ENCODE measurements around the gene SLC9B1. TPM values are rescaled to one million over a fixed set of nuclear protein-coding genes. Genes with fewer than 3 reads are reported as not detected.
"Not testable (repeated sequence)": the region's sequence is repeated elsewhere in the genome, so short reads cannot be mapped to it uniquely, and the experiment has no call there.

SLC9B1 gene
- total RNA-seq, 2 experiments from 2014 or later: 2.0 to 3.5 TPM

DNA sequence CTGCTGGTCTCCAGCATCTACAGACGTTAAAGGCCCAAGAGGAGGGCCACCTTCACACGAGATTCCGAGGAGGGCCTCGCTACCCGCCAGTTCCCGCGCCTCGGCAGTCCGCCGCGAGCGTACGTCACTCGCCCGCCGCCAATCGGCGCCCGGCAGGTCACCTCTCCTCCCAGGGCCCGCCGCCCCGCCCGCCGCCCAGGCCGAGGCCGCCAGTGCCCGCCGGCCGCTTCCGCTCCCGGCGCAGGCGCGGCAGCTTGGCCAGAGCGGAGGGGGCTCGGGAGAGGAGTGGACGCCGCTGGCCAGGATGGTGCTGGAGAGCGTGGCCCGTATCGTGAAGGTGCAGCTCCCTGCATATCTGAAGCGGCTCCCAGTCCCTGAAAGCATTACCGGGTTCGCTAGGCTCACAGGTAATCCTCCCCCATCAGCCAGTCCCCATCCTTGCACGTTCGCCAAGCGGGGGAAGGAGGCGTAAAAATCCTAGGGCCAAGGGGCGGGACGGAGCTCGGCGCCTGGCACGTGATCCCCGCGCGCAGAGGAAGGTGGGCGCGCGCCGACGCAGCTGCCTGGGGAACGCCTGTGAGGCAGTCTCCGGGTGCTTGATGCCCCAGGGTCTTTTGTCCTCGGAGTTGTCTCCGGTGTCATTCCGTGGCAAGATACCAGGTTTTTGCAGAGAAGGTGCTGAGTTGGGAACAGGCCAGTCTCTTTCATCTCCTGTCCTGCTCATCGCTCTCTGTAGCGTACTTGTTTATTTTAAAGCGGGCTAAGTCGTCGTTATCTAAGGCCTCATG, 150.5 kb downstream of the SLC9B1 start, which contains the start of gene CISD2:
Gene CISD2 (plus strand): TSS at position 212 of the 788 bp plus-strand sequence. CDS start 93 bp downstream, at position 305.
- H3K4me1 Mint-ChIP-seq (ENCODE audit: low read depth): peaks cover 51% of the 10 kb centered on the region
- peak within 1 kb of the TSS; percentile 94 for H3K4me3 Mint-ChIP-seq
- CTCF ChIA-PET: interaction anchor here (0.9 to 1.0 kb wide), 2 partner anchors 41 to 57 kb away, joined by 4 read pairs; partner anchors contain the start of gene UBE2D3
- no peaks in the 10 kb centered on the region for H3K27me3 Mint-ChIP-seq (ENCODE audit: low read depth)
- intact Hi-C loops (cut with micrococcal nuclease): loop anchor here (1.0 to 2.0 kb wide), 10 partner anchors 41 to 524 kb away; partner anchors contain the start of genes BDH2, CENPE, MANBA and SLC39A8
- H3K36me3 Mint-ChIP-seq (ENCODE audit: low read depth): peaks cover 26% of the 10 kb centered on the region
- H3K9me3 Mint-ChIP-seq: no peaks in the 10 kb centered on the region
- H3K27ac Mint-ChIP-seq: peak within 1 kb of the TSS; percentile 97
- DNase-seq: peak; percentile 95

DNA sequence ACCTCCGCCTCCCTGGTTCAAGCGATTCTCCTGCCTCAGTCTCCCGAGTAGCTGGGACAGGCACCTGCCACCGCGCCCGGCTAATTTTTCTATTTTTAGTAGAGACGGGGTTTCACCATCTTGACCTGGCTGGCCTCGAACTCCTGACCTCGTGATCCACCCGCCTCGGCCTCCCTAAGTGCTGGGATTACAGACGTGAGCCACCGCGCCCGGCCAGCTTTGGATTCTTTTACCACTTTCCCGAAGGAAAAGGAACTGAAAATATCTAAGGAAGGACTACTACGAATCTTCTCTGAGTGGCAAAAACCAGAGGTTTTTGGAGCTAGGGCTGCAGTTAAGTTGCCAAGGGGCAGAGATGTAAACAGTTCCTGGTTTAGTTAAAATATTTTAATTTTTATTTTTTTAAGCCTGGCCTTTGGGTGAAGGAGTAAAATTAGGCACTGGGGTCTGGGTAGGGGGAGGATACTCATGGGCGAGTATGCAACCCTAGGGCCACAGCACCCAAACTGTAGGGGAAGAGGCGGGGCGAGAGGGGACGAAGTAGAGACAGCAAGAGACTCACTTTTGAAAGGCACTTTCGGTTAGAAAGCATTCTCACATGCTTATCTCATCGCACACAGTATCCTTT, 151.2 kb downstream of the SLC9B1 start:
- CTCF ChIA-PET: interaction anchor here (1.5 kb wide), 1 partner anchor 40 kb away, joined by 5 read pairs; no protein-coding TSS in a partner anchor
- Mint-ChIP-seq H3K4me1 (ENCODE audit: low read depth) (peaks cover 49% of the 10 kb centered on the region), H3K9me3 (no peaks in the 10 kb centered on the region), H3K4me3 (peak overlapping the region; percentile 94), H3K27ac (peak overlapping the region; percentile 97), H3K27me3 (ENCODE audit: low read depth) (no peaks in the 10 kb centered on the region), H3K36me3 (ENCODE audit: low read depth) (peaks cover 25% of the 10 kb centered on the region)
- intact Hi-C loops (cut with micrococcal nuclease): loop anchor here (1.0 to 2.0 kb wide), 5 partner anchors 40 to 365 kb away; partner anchors contain the start of genes CENPE and SLC9B2
- DNase-seq: peak; percentile 30

DNA sequence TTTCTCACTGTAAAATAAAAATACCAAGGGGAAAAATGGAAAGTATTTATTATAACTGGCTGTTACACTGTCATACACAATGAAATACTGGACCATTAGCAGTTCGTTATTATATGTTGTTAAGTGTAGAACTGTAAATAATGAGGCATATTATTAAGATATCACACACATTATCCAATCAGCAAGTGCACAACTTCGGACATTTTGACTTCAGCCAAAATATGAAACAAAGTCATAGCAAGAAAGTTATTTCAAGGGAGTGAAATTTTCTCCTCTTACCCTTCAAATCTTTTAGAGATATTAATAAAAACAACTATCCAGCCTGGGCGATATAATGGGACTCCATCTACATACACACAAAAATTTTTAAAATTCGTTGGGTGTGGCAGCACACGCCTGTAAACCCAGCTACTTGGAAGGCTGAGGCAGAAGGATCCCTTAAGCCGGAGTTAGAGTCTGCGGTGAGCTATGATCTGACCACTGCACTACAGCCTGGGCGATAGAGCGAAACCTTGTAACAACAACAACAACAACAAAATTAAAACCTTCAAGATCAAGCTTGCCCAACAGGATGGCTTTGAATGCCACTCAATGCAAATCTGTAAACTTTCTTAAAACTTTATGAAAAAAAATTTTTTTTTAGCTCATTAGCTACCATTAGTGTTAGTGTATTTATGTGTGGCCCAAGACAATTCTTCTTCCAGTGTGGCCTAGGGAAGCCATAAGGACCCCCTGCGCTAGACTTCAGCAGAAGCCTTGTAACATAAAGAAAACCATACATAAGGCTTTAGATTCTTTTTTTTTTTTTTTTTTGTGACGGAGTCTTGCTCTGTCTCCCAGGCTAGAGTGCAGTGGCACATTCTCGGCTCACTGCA, 152.0 kb downstream of the SLC9B1 start:
- Mint-ChIP-seq H3K4me1 (ENCODE audit: low read depth) (peaks cover 45% of the 10 kb centered on the region), H3K27me3 (ENCODE audit: low read depth) (no peaks in the 10 kb centered on the region), H3K27ac (peak overlapping the region; percentile 97), H3K36me3 (ENCODE audit: low read depth) (peaks cover 25% of the 10 kb centered on the region), H3K4me3 (peak overlapping the region; percentile 94), H3K9me3 (no peaks in the 10 kb centered on the region)
- no peak for DNase-seq
- intact Hi-C loops (cut with micrococcal nuclease): loop anchor here (1.0 to 2.0 kb wide), 5 partner anchors 39 to 365 kb away; partner anchors contain the start of genes CENPE and SLC9B2
- CTCF ChIA-PET: interaction anchor here (1.5 kb wide), 1 partner anchor 39 kb away, joined by 5 read pairs; no protein-coding TSS in a partner anchor

DNA sequence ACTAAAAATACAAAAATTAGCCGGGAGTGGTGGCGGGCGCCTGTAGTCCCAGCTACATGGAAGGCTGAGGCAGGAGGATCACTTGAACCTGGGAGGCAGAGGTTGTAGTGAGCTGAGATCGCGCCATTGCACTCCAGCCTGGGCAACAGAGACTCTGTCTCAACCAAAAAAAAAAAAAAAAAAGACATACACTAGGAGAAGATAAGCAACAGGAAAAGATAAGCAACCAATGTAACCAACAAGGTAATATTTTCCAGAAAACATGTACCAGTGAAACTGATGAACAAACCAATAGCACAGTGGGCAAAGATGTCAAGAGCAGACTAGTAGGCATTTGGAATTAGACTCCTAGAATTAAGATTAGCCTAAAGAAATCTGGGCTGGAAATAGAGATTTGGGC, 154.2 kb downstream of the SLC9B1 start:
- H3K27ac Mint-ChIP-seq; H3K27me3 Mint-ChIP-seq (ENCODE audit: low read depth); H3K4me3 Mint-ChIP-seq; H3K9me3 Mint-ChIP-seq; CTCF ChIA-PET; DNase-seq: not testable (repeated sequence)
- Mint-ChIP-seq H3K4me1 (ENCODE audit: low read depth) (peaks cover 33% of the 10 kb centered on the region), H3K36me3 (ENCODE audit: low read depth) (peaks cover 36% of the 10 kb centered on the region)
- intact Hi-C loops (cut with micrococcal nuclease): loop anchor here (1.0 kb wide), 1 partner anchor 123 kb away; no protein-coding TSS in a partner anchor

DNA sequence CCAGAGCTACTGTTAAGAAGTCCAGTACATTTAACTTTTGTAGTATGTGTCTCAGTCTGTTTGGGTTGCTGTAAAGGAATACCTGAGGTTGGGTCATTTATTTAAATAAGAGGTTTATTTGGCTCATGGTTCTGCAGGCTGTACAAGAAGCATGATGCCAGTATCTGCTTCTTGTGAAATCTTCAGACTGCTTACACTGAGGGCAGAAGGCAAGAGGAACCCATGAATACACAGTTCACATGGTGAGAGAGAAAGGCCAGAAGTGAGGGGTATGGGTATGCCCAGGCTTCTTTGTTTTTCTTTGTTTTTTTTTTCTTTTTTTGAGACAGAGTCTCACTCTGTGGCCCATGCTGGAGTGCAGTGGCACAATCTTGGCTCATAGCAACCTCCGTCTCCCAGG, 156.8 kb downstream of the SLC9B1 start:
- Mint-ChIP-seq H3K36me3 (ENCODE audit: low read depth) (peaks cover 50% of the 10 kb centered on the region), H3K27ac (no peak overlapping the region), H3K9me3 (peaks cover 20% of the 10 kb centered on the region), H3K27me3 (ENCODE audit: low read depth) (no peaks in the 10 kb centered on the region), H3K4me1 (ENCODE audit: low read depth) (peaks cover 31% of the 10 kb centered on the region), H3K4me3 (no peak overlapping the region)
- no peak for DNase-seq
- intact Hi-C loops (cut with micrococcal nuclease): no loop called here
- CTCF ChIA-PET: interaction anchor here (0.7 to 1.1 kb wide), 2 partner anchors 11 to 217 kb away, joined by 3 read pairs; no protein-coding TSS in a partner anchor

DNA sequence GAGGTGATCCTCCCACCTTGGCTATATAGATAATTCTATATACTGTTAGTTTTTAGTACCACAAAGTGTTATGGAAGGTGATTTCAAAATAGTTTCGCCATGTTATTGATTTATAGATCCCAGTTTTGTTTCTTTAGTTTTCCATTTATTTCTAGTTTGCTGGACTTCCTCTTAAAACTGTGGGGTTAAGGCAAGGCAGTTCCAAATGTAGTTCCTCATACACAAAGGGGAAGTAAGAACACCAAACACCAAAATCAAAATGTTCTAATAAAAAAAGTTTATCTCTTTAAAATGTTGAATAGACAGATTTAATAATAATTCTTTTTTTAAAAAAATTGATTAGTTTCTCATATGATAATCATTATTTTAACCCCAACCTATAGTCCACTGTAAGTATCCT, 157.5 kb downstream of the SLC9B1 start:
- DNase-seq: no peak
- intact Hi-C loops (cut with micrococcal nuclease): no loop called here
- H3K27me3 Mint-ChIP-seq (ENCODE audit: low read depth): no peaks in the 10 kb centered on the region
- peaks cover 26% of the 10 kb centered on the region for H3K4me1 Mint-ChIP-seq (ENCODE audit: low read depth)
- peaks cover 47% of the 10 kb centered on the region for H3K36me3 Mint-ChIP-seq (ENCODE audit: low read depth)
- no peak overlapping the region for H3K27ac Mint-ChIP-seq
- CTCF ChIA-PET: interaction anchor here (0.7 to 1.1 kb wide), 2 partner anchors 10 to 218 kb away, joined by 3 read pairs; no protein-coding TSS in a partner anchor
- peaks cover 20% of the 10 kb centered on the region for H3K9me3 Mint-ChIP-seq
- no peak overlapping the region for H3K4me3 Mint-ChIP-seq

DNA sequence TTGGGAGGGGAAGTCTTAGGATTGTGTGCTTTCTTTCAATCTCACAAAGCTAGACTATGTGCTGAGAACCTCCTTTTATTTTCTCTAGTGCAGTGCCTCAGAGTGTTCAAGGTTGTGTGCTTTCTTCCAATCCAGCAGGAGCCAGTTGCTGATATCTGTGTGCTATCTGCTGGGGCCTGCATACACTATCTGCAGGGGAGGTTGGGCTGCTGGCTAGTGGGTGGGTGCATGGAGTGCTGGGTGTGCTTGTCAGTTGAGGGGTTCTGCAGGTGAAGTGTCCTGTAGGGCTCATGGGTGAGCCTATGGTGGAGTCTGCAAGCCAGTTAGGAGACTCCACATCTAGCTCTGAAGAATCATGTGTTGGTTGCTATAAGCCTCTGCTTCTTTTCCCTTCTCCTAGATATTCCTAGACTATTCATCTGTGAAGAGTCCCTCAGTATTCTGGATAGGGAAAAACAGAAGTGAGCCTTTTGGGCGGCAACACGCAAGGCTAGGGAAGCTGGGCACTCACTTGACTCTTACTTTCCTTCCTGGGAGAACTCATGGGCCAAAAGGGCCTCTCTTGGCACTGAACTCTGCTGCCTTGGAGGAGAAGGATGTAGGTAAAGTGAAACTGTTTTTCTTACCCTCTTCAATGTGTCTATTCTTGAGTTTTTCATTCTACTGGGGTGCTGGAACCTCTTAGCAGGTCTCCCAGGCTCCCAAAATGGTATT, 158.7 kb downstream of the SLC9B1 start:
- CTCF ChIA-PET: interaction anchor here (0.9 kb wide), 1 partner anchor 8 kb away, joined by 3 read pairs; no protein-coding TSS in a partner anchor
- intact Hi-C loops (cut with micrococcal nuclease): no loop called here
- no peak overlapping the region for H3K27ac Mint-ChIP-seq
- H3K4me1 Mint-ChIP-seq (ENCODE audit: low read depth): peaks cover 17% of the 10 kb centered on the region
- H3K9me3 Mint-ChIP-seq: peaks cover 20% of the 10 kb centered on the region
- H3K36me3 Mint-ChIP-seq (ENCODE audit: low read depth): peaks cover 47% of the 10 kb centered on the region
- DNase-seq: no peak
- no peaks in the 10 kb centered on the region for H3K27me3 Mint-ChIP-seq (ENCODE audit: low read depth)
- H3K4me3 Mint-ChIP-seq: no peak overlapping the region

DNA sequence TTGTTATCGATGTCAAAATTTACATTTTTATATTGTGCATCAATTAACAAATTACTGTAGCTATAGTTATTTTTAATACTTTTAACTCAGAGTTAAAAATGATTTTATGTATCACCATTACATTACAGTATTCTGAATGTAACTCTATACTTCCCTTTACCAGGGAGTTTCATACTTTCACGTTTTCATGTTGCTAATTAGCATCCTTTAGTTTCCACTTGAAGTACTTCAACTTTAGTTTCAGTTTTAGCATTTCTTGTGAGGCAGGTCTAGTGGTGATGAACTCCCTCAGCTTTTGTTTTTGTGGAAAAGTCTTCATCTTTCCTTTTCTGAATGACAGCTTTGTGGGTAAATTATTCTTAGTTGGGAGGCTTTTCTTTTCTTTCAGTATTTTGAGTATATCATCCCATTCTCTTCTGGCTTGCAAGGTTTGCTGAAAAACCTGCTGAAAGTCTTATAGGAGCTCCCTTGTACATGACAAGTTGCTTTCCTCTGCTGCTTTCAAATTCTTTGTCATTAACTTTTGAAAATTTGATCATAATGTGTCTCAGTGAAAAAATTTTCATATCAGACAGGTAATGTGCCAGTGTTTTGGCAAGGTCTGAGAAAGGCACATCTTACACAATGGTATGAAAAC, 160.6 kb downstream of the SLC9B1 start:
- H3K4me3 Mint-ChIP-seq: no peak overlapping the region
- peaks cover 20% of the 10 kb centered on the region for H3K9me3 Mint-ChIP-seq
- CTCF ChIA-PET: no interaction called here
- no peak for DNase-seq
- peaks cover 40% of the 10 kb centered on the region for H3K36me3 Mint-ChIP-seq (ENCODE audit: low read depth)
- H3K27ac Mint-ChIP-seq: no peak overlapping the region
- H3K27me3 Mint-ChIP-seq (ENCODE audit: low read depth): no peaks in the 10 kb centered on the region
- intact Hi-C loops (cut with micrococcal nuclease): no loop called here
- H3K4me1 Mint-ChIP-seq (ENCODE audit: low read depth): peaks cover 5% of the 10 kb centered on the region

Other genes with a start within 250 kb of the SLC9B1 start
- gene UBE2D3, start 192.2 kb downstream of the SLC9B1 start, total RNA-seq: 100 to 1,000 TPM; 447 to 450 TPM
- gene CISD2, start 150.7 kb downstream of the SLC9B1 start, total RNA-seq: 10 to 100 TPM; 25.1 to 25.7 TPM
- gene SLC9B2, start 57.1 kb upstream of the SLC9B1 start, total RNA-seq: 10 to 100 TPM; 26.7 to 28.6 TPM
- 10 to 100 TPM; 16.2 to 20.4 TPM for gene BDH2, start 80.1 kb upstream of the SLC9B1 start, total RNA-seq
- gene CENPE, start 178.6 kb upstream of the SLC9B1 start, total RNA-seq: 10 to 100 TPM; 38.1 to 45.2 TPM